NCI-H2107 treated with DMSO at 0.1 percent for 48 hours (cell line): ENCODE data around the gene RNF214.
"Not testable (repeated sequence)": the region's sequence is repeated elsewhere in the genome, so short reads cannot be mapped to it uniquely, and the experiment has no call there.

Experiments
- DNase-seq: peaks from one replicate; lab custom pipeline; 2025; ENCODE audit not compliant: unreplicated experiment; lab: John Stamatoyannopoulos, UW

The RNF214 gene

DNA sequence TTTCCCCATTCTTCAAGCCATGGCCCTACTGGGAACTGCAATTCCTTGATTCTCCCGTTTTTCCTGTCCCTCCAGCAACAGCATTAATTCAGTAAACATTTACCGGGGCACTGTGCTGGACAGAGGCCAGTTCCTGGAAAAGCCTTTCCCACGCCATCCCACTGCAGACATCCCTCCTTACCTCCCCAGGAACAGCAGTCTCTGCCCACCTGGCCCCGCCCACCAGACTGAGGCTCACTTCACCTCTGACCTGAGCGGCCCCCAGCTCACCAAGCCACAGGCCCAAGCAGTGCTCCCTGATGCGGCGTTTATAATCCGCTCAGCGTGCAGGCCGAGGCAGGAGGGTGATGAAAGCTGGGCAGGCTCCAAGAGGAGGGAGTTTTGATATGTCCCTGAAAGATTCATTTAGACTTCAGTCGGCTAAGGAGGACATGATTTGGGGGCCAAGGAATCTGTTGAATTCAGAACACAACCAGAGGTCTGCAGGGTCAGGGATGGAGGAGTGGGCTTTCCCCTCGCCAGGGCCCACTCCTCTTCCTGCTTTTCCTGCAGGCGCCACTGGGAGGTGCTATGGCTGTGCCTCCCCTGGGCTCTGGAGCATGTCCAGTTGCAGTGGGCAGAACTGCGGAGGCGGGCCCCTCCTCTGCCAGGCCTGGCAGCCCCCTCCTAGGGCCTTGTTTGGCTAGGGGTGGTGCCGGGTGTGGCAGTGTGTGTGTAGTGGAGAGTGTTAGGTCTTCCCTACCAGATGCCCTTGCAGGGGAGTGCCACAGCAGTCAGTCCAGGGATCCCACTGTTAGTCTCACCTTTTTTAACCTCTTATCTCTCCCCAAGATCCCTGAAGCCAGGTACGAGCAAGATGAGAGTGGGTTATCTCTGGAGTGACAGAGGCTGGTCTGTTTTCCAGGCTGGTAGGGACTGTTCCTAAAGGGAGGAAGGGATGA lies 34.7 kb upstream of the RNF214 start:
- no peak for DNase-seq

DNA sequence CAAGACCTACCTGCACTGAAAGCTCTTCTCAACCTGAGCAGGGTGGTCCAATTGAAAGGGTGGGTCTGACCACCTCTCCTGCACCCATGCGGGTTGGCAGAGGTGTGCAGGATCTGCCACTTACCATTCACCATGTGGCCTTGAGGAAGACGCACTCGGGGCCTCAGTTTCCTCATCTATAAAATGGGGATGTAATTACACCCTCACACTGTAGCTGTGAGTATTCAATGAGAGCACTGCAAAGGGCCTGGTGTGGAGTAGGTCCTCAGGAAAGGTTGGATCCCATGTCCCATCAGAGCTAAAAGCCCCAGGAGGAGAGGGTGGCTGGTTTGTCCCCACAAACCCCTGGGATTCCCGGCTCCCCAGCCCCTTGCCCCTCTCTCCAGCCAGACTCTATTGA lies 33.9 kb upstream of the RNF214 start:
- no peak for DNase-seq

DNA sequence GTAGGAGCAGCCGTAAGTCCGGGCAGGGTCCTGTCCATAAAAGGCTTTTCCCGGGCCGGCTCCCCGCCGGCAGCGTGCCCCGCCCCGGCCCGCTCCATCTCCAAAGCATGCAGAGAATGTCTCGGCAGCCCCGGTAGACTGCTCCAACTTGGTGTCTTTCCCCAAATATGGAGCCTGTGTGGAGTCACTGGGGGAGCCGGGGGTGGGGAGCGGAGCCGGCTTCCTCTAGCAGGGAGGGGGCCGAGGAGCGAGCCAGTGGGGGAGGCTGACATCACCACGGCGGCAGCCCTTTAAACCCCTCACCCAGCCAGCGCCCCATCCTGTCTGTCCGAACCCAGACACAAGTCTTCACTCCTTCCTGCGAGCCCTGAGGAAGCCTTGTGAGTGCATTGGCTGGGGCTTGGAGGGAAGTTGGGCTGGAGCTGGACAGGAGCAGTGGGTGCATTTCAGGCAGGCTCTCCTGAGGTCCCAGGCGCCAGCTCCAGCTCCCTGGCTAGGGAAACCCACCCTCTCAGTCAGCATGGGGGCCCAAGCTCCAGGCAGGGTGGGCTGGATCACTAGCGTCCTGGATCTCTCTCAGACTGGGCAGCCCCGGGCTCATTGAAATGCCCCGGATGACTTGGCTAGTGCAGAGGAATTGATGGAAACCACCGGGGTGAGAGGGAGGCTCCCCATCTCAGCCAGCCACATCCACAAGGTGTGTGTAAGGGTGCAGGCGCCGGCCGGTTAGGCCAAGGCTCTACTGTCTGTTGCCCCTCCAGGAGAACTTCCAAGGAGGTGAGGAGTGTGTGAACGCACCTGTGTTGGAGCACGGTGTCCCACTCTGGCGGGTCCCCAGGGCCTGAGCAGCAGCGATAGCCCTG lies 33.2 kb upstream of the RNF214 start, which contains the start of gene TAGLN:
Gene TAGLN (plus strand): TSS at position 318 of the 863 bp plus-strand sequence. CDS start 3,644 bp downstream, outside the sequence.
- no peak for DNase-seq

DNA sequence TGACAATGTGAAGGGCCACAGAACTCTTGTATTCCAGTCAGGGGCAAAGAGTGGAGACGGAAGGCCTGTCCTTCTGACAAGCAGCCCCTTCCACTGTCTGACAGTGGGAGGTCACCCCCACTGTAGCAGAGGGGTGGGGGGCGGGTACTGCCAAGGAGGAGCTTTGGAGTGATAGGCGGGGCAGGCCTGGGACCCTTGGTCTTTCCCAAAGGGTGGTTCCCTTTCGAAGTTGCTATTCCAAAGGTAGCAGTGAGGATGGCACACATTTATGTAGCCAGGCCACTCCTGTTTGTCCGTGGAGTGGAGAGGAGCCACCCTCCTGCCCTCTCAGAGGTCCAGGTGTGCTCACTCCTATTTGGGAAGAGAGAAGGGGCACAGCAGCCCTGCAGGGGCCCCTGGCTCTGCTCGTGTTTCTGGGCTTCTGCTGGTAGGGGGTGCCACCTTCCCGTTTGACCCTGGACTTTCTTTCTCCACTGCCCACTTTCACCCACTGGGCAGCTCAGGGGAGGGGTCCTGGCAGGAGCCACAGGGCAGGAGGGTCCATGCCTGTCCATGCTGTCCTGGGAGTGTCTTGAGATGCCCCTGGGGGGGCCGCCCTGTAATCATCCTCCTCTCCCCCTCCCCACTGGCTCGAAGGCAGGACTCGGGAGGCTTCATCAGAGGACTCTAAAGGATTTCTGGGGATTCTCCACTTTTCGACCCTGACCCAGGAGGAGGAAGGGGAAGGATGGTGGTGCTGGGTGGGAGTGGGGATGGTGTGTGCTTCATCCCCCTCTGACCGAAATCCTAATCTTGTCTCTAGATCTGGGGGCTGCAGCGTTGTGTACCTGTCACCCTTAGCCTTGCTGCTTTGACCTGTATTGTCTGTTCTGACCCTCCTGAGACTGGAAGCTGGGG lies 32.3 kb upstream of the RNF214 start:
- no peak for DNase-seq

DNA sequence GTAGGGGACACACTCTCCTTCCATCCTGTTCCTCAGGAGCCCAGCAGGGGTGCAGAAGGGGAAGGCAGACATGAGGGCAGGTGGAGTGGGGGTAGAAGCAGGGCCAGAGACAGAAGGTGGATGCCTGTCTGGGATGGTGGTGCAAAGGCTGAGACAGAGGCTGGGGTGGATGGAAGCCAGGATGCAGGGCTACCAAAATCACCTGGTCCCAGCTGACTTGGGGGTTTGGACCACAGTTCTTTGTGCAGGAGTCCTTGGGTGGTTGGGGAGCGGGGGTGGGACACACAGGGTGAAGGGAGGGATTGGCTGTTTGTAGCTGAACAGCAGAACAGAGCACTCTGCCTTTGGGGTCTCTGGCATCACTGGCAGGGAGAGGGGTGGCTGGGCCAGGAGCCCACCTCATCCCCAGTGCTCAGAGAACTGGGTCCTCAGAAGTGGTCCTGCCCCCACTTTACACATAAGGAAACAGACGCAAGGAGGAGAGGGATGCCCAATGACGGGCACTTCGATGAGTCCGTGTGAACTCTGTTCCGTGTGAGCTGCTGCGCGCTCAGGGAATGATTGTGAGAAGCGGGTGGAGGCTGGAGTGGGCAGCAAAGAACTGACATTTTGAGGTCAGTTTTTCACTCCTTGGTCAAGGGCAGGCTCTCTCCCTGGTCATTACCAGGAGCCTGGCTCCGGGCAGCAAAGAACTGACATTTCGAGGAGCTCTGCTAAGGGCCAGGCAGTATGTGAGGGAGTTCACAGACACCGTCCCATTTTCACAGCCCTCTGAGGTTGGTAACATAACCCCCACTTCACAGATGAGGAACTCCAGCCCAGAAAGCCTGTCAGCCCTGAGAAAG lies 31.4 kb upstream of the RNF214 start:
- DNase-seq, result no peak

DNA sequence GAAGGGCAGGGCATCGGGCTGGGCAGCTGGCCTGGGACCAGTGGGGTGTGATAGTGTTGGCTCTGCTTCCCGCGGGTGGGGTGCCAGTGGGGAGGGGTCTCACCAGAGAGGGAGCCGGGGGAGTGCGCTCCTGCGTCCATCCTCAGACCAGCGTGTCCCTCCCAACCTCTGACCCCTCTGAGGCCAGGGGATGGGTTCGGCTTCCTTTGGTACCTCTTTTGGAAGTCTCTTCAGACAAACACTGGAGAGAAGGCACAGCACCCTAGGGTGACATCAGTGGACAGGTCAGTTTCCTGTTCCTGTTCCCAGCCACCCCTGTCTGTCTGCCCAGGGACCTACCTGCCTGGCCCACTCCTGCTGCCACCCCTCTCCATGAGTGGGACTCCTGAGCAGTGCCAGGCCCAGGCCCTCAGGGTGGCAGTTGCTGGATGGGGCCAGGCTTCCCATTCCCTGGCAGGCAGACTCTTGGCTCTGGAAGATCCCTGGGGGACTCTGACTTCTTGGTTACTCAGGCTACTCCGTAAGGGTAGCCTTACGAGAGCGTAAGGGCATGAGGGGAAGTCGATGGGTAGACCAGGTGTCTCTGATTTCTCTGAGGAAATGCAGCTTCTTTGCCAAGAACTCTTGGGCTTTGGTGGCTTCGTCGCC lies 30.7 kb upstream of the RNF214 start:
- DNase-seq, result no peak

DNA sequence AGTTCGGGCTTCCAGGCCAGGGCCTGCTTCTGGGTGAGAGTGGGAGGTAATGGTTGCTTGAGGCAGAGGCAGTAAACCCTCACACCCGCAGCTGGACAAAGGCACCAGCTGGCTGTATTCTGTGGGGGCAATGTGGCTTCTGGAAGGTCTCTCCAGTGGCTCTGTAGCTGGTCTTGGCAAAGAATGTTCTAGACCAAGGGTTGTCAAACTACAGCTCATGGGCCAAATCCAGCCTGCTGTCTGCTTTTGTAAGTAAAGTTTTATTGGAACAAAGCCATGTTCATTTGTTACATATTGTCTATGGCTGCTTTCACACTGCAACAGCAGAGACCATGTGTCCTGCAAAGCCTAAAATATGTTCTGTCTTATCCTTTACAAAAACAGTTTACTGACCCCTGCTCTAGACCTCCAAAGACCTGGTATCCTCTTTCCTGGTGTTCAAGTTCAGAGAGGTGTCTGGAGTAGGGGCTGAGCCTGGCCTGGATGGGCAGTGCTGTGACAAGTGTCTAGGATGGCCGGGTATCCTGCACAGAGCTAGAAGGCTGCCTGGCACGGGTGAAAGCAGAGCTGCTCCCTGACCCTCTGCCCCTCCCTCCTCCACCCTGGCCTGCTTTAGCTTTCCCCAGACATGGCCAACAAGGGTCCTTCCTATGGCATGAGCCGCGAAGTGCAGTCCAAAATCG lies 29.9 kb upstream of the RNF214 start:
- no peak for DNase-seq

DNA sequence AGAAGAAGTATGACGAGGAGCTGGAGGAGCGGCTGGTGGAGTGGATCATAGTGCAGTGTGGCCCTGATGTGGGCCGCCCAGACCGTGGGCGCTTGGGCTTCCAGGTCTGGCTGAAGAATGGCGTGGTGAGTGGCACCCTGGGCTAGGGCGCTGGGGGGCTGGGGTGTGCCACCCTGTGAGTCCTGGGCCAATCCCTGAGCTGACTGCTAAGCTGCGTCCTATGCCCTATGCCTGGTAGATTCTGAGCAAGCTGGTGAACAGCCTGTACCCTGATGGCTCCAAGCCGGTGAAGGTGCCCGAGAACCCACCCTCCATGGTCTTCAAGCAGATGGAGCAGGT lies 29.4 kb upstream of the RNF214 start:
- DNase-seq, result no peak

DNA sequence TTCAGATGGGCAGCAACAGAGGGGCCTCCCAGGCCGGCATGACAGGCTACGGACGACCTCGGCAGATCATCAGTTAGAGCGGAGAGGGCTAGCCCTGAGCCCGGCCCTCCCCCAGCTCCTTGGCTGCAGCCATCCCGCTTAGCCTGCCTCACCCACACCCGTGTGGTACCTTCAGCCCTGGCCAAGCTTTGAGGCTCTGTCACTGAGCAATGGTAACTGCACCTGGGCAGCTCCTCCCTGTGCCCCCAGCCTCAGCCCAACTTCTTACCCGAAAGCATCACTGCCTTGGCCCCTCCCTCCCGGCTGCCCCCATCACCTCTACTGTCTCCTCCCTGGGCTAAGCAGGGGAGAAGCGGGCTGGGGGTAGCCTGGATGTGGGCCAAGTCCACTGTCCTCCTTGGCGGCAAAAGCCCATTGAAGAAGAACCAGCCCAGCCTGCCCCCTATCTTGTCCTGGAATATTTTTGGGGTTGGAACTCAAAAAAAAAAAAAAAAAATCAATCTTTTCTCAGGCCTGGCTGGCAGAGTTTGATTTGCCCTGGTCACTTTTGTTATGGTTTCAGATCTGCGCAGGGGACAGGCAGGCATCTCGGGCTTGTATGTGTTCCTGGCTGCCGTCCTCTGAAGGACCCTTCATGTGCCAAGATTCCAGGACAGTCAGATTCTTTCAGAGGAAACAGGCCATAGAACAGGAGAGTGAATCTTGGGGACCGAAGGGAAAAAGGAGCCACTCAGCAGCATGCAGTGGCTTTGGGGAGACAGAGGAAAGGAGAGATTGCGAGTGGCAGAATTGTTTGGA lies 28.0 kb upstream of the RNF214 start:
- DNase-seq, result no peak

DNA sequence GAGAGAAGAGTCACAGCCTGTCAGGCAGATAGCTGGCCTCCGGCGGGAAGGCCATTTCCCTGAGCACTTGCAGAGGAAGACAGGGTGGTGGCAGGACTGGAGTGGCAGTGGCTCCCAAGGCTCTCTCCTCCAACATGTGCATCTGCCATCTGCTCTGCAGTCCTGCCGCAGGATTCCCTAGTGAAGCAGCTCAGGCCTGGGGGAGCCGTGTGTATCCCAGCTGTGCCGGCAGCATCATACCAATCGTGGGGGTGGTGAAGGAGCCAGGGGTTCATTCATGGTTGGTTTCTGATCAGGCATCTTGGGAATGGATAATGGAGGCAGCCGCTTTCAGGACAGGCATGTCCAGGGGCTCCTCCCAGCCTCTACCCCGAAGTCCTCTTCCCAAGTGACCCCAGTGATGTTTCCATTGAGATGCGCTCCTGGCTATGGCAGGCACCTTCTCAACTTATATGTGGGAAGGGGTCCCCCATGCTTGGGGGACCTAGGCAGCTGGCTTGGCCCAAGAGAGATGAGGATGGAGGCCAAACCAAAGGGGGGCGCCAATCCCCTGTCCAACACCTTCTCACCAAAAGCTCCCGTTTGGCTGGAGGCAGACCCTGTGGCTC lies 27.2 kb upstream of the RNF214 start:
- no peak for DNase-seq

DNA sequence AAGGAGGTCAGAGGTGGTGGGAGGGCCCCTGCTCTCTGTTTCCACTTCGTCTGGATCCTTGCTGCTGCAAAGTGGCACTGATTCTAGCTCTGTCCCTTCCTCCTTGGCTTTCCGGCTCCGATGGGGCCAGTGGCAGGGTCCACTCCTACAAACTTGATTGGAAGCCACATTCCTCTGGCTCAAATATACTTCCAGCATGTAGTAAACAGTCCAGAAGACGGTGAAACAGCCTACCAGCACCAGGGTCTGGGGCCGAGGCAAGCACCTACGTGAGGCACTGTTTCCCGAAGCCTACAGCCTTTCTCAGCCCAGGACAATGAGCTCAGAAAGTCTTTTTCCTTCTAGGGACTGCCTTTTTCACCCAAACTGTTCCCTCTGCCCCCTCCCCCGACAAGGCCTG lies 26.4 kb upstream of the RNF214 start:
- not testable (repeated sequence) for DNase-seq

DNA sequence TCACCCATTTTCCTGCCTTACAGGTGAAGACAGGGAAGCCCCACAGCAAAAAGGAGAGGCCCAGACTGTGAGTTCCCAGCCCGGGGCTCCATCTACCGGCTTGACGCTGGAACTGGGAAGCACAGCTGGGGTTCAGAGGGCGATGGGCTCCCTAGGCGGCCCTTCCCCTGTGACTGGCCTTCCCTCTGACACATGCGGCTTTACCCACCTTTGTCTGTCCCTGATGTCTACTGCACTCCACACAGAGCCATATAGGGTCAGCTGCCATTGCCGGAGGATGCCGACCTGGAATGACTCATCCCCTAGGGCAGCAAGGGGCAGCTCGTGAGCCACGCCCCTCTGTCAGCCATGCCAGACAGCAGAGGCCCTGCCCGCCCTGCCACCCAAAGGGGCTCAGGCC lies 25.6 kb upstream of the RNF214 start:
- not testable (repeated sequence) for DNase-seq

DNA sequence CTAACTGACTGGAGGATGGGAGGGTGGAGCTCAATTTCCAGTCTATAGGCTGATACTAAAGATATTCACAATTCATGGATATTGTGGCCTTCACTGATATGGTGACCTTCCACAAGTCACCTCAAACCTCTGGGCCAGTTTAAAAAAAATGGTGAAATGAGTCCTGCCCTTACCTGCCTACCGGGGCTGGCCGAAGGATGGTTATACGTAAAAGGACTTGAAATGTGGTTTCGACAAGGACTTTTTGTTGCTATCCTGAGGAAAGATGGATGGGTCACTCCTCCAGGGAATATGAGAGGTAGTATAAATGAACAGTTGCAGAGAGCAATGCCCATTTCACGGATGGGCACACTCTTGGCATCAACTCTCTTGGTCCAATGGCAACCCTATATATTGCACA lies 25.0 kb upstream of the RNF214 start:
- DNase-seq, result not testable (repeated sequence)

DNA sequence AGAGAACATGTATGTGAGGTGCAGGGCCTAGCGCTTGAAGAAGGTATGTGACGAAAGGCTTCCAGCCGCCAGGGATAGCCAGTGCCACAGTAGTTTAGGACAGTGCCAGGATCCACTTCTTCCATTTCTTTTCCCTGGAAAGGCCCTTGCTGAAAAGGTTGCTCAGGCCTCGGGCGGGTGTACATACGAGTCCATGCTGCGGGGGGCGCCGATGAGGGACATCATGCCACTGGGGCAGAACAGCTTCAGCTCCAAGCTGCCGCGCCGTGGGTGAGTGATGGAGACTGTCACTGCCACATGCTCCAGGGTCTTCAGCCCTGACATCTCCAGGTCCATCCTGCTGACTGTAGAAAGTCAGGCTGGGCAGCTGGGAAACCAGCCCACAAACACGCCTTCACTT lies 23.8 kb upstream of the RNF214 start:
- DNase-seq, result not testable (repeated sequence)

DNA sequence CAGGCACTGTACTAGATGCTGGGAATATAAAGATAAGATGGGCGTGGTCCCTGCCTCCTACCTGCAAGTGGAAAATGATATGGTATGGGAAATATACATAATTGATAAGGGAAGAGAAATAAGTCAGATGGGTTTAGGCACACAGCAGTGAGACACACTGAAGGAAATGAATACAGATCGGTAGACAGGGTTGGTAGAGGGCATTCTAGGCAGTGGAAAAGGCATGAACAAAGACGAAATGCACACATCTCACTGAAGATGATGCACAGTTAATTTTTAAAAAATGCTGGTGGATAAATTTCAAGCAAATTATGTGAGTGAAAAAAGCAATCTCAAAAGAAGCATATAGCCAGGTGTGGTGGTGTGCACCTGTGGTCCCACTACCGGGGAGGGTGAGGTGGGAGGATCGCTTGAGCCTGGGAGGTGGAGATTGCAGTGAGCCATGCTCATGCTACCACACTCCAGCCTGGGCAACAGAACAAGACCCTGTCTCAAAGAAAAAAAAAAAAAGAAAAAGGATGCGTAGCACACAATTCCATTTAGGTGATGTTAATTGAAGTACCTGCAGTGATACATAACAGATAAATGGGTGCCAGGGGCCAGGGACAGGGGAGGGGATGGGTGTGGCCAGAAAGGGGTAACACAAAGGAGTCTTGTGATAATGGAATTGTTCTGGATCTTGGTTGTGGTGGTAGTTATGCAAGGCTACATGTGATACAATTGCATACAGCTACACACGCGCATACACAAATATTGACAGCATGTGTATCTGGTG lies 22.9 kb upstream of the RNF214 start:
- not testable (repeated sequence) for DNase-seq

DNA sequence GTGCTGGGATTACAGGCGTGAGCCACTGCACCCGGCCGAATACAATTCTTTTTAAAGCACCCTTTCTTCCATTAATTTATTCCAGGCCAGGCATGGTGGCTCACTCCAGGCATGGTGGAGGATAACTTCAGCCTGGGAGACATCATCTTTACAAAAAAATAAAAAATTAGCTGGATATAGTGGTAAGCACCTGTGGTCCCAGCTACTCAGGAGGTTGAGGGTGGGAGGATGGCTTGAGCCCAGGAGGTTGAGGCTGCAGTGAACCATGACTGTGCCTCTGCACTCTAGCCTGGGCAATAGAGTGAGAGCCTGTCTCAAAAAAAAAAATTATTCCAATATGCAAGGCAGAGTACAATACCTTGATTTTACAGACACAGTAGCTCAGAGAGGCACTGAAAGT lies 21.9 kb upstream of the RNF214 start:
- no peak for DNase-seq
